Measurements from ENCODE around the gene STXBP5L.
"Not testable (repeated sequence)": the region's sequence is repeated elsewhere in the genome, so short reads cannot be mapped to it uniquely, and the experiment has no call there.

The STXBP5L gene

GRCh38 chr3:121436074-121436473 lies 528.1 kb downstream of the STXBP5L start:
- DNase-seq = no peak

GRCh38 chr3:121436641-121437040 lies 528.6 kb downstream of the STXBP5L start:
- no peak for DNase-seq

DNA sequence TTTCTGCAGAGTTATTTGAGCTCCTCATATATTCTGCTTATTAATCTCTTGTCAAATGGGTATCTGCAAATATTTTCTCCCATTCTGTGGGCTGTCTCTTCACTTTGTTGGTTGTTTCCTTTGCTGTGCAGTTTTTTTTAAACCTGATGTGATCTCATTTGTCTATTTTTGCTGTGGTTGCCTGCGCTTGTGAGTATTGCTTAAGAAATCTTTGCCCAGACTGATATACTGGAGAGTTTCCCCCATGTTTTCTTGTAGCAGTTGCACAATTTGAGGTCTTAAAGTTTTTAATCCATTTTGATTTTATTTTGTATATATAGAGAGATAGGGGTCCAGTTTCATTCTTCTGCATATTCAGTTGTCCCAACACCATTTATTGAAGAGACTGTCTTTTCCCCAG lies 535.5 kb downstream of the STXBP5L start:
- DNase-seq = no peak

DNA sequence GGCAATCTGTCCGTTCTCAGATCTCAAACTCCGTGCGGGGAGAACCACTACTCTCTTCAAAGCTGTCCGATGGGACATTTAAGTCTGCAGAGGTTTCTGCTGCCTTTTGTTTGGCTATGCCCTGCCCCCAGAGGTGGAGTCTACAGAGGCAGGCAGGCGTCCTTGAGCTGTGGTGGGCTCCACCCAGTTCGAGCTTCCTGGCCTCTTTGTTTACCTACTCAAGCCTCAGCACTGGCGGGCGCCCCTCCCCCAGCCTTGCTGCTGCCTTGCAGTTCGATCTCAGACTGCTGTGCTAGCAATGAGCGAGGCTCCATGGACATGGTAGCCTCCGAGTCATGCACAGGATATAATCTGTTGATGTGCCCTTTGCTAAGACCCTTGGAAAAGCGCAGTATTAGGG lies 543.7 kb downstream of the STXBP5L start:
- not testable (repeated sequence) for DNase-seq

DNA sequence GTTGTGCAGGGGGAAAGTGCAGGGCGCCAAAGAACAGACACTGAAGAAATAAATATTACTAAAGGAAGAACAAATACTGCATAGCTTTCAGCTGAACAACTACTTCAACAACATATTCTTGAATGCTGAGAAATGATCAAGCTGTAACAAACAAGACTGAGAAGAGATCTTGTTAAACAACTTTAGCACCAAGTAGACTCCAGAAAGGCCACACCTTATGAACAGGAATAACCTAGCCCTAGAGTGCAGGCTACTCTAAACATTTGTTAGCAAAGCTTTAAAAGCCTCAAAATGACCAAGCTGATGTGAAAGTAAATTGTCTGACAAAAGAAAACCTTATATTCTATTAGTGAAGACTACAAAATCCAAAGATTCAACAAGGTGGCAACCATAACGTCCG lies 554.6 kb downstream of the STXBP5L start:
- DNase-seq = no peak

DNA sequence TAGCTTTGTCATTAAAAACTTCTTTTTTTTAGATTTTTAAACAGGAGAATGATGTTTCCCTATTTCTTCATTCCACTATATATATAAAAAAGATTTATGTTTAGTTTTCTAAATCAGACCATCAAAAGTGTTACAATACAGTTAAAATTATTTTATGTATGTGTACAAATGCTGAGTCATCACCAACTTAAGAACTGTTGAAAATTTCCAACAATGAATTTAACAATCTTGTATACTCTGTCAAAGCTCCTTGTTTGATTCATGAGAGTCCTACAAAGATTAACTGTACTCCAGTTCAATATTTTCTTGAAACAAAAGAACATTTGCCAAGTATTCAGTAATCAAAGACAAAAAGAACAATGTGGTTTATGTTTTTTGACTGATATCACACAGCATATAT lies 555.7 kb downstream of the STXBP5L start:
- DNase-seq = no peak

- no peak for DNase-seq
These were observed 559.1 kb downstream of the STXBP5L start for GRCh38 chr3:121467085-121467484.

DNA sequence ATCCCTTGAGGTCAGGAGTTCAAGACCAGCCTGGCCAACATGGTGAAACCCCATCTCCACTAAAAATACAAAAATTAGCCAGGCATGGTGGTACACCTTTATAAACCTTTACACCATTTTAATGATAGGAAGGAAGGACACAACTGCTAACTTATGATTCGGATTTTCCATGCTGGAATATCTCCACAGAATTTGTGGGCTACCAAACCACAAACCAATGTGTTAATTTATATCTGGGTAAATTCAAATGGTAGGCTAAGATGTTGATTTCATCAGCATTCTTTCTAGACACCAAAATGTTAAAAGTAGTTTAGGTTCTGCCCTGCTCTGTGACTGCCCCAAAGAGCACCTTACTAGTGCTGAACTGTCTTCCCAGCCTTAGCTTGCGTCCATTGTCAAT lies 565.0 kb downstream of the STXBP5L start:
- DNase-seq = no peak
